Esophagus muscularis mucosa (tissue), 4 donors: ENCODE measurements around the gene STX16. TPM values are rescaled to one million over a fixed set of nuclear protein-coding genes. Genes with fewer than 3 reads are reported as not detected.

Source experiments
- DNase-seq: peaks from one replicate; pipeline ENCODE4 v3.0.0-alpha.2; 2017; ENCODE audit errors: extremely low spot score
- H3K27ac ChIP-seq, 4 donors: fragments of 200-600 bp; sonication (generic); replicated peaks in 1 of 4; 1 replicate in 3 of 4; 2 replicates in 1 of 4; pipeline ENCODE4 v1.5.1; 2016 to 2019; ENCODE audit warnings: mild to moderate bottlenecking in 1 of 4
- H3K27me3 ChIP-seq, 4 donors: fragments of 200-600 bp; sonication (generic); one replicate each; pipeline versions ENCODE4 v1.5.1 to v1.6.0; 2016 to 2019
- H3K36me3 ChIP-seq, 4 donors: fragments of 200-600 bp; sonication (generic); one replicate each; pipeline ENCODE4 v1.5.1; 2016 to 2019
- H3K4me1 ChIP-seq, 4 donors: fragments of 200-600 bp; sonication (generic); one replicate each; pipeline ENCODE4 v1.5.1; 2016 to 2019
- H3K4me3 ChIP-seq, 4 donors: fragments of 200-600 bp; sonication (generic); 1 replicate in 2 of 4; 2 replicates in 2 of 4; pipeline ENCODE4 v1.5.1; 2016 to 2019; ENCODE audit warnings: mild to moderate bottlenecking in 4 of 4, moderate library complexity in 1 of 4
- H3K9me3 ChIP-seq, 4 donors: fragments of 200-600 bp; sonication (generic); 1 replicate in 3 of 4; 2 replicates in 1 of 4; pipeline ENCODE4 v1.5.1; 2016 to 2019
- CTCF ChIP-seq, 3 experiments: fragments of 200-600 bp in 2 of 3; fragments of 450-650 bp in 1 of 3; sonication (generic) in 2 of 3; IDR thresholded peaks; one replicate each; pipeline ENCODE4 v1.5.1; 2017 to 2019; ENCODE audit warnings: antibody characterized with exemption in 3 of 3, mild to moderate bottlenecking in 2 of 3, moderate library complexity in 1 of 3
- EP300 ChIP-seq: sonication (generic); formaldehyde crosslinking; IDR thresholded peaks from one replicate; pipeline ENCODE4 v1.6.1; 2017; ENCODE audit warnings: antibody characterized with exemption
- POLR2A ChIP-seq: fragments of 450-650 bp; IDR thresholded peaks from one replicate; pipeline ENCODE4 v1.6.1; 2017; ENCODE audit warnings: antibody characterized with exemption, moderate library complexity, mild to moderate bottlenecking, low read depth
- POLR2AphosphoS5 ChIP-seq, 2 donors: sonication (generic); formaldehyde crosslinking; IDR thresholded peaks; one replicate each; pipeline ENCODE4 v1.6.1; 2017; ENCODE audit warnings: antibody characterized with exemption in 2 of 2
- WGBS: methylation state at CpG from one replicate; pipeline ENCODE4 v1.1.5; 2018; 5-methylcytosine and 5-hydroxymethylcytosine counted together
- intact Hi-C: fragments of 100-400 bp; cut with DNase I; formaldehyde crosslinking; loops from one replicate; pipeline ENCODE4 v1.15.1; 2023
- total RNA-seq, 4 donors: library from RNA; depleted of rRNA; stranded (reverse); fragments of >200 nt; gene quantifications; one replicate each; pipeline versions ENCODE4 v1.1.0 to v1.2.1, GENCODE V29; 2016

STX16 gene
- total RNA-seq, 4 donors from 2014 or later: 36.6 to 57.7 (median 43.5) TPM

- WGBS: 94% methylated on average over 19 of the region's 19 CpGs
- no peaks in the 10 kb centered on the region for H3K36me3 ChIP-seq
- H3K4me1 ChIP-seq: peaks cover 0 to 34% (median 27%) of the 10 kb centered on the region in 4 donors
- H3K27ac ChIP-seq: no peak overlapping the region
- no peak overlapping the region for H3K4me3 ChIP-seq
- no peaks in the 10 kb centered on the region for H3K27me3 ChIP-seq
- intact Hi-C loops: no loop called here
- no peaks in the 10 kb centered on the region for H3K9me3 ChIP-seq
- TF ChIP-seq POLR2AphosphoS5 (IDR thresholded peaks at IDR 0.05) (no peak), CTCF (IDR thresholded peaks at IDR 0.05) (no peak), POLR2A (no peak), EP300 (no peak)
- no peak for DNase-seq
These were observed 45.6 kb upstream of the STX16 start for GRCh38 chr20:58605292-58606065.

GRCh38 chr20:58606184-58606583 lies 44.9 kb upstream of the STX16 start:
- no peak overlapping the region for H3K4me3 ChIP-seq
- H3K36me3 ChIP-seq: no peaks in the 10 kb centered on the region
- WGBS: 96% methylated on average over 9 of the region's 9 CpGs
- H3K27ac ChIP-seq: no peak overlapping the region
- TF ChIP-seq EP300 (no peak), POLR2AphosphoS5 (IDR thresholded peaks at IDR 0.05) (no peak), POLR2A (no peak), CTCF (IDR thresholded peaks at IDR 0.05) (no peak)
- intact Hi-C loops: no loop called here
- no peak for DNase-seq
- H3K4me1 ChIP-seq: peaks cover 0 to 32% (median 24%) of the 10 kb centered on the region in 4 donors
- H3K27me3 ChIP-seq: no peaks in the 10 kb centered on the region
- H3K9me3 ChIP-seq: no peaks in the 10 kb centered on the region

- Histone ChIP-seq H3K9me3 (no peaks in the 10 kb centered on the region), H3K27me3 (no peaks in the 10 kb centered on the region), H3K4me1 (peaks cover 0 to 33% (median 31%) of the 10 kb centered on the region in 4 donors), H3K4me3 (no peak overlapping the region), H3K27ac (no peak overlapping the region), H3K36me3 (no peaks in the 10 kb centered on the region)
- DNase-seq: no peak
- intact Hi-C loops: no loop called here
- 91% methylated on average over 11 of the region's 17 CpGs for WGBS
- TF ChIP-seq CTCF (IDR thresholded peaks at IDR 0.05) (no peak), POLR2AphosphoS5 (IDR thresholded peaks at IDR 0.05) (no peak), POLR2A (no peak), EP300 (no peak)
These were observed 42.8 kb upstream of the STX16 start for GRCh38 chr20:58608096-58608840.

GRCh38 chr20:58609026-58609425 lies 42.1 kb upstream of the STX16 start:
- DNase-seq: no peak
- Histone ChIP-seq H3K9me3 (no peaks in the 10 kb centered on the region), H3K4me3 (no peak overlapping the region), H3K27ac (no peak overlapping the region), H3K4me1 (peaks cover 0 to 29% (median 24%) of the 10 kb centered on the region in 4 donors), H3K36me3 (no peaks in the 10 kb centered on the region), H3K27me3 (no peaks in the 10 kb centered on the region)
- intact Hi-C loops: no loop called here
- no peak for TF ChIP-seq POLR2A
- no peak for TF ChIP-seq EP300
- TF ChIP-seq POLR2AphosphoS5 (IDR thresholded peaks at IDR 0.05): no peak
- no peak for TF ChIP-seq CTCF (IDR thresholded peaks at IDR 0.05)
- 97% methylated on average over 12 of the region's 12 CpGs for WGBS
